HCT116 (cell line): ENCODE data around the gene EEF1E1. TPM values are rescaled to one million over a fixed set of nuclear protein-coding genes. Genes with fewer than 3 reads are reported as not detected.
A peak's percentile ranks its signal among the peaks of the same experiment; 100 is the strongest.

ENCODE experiments used
- ATAC-seq: fragments of 200-7000 bp; cut with Tn5 transposase; 2 replicates; pipeline ENCODE4 v1.9.1; 2020; ENCODE audit warnings: mild to moderate bottlenecking, moderate library complexity
- BruUV-seq: library from RNA; stranded (reverse); fragments of 400-500 nt; replicated peaks from 2 replicates; lab custom pipeline; 2021; lab: Mats Ljungman, UMichigan
- CTCF ChIA-PET: fragments of 300-600 bp; sonication (Branson Sonifier 250); formaldehyde crosslinking; loops from one replicate; lab custom pipeline; 2021; ENCODE audit warnings: antibody characterized with exemption; lab: Charles Lee
- POLR2A ChIA-PET: fragments of 300-600, 350-600 bp; sonication (Branson Sonifier 250); formaldehyde crosslinking; loops from one replicate; lab custom pipeline; 2021; ENCODE audit warnings: antibody characterized with exemption; lab: Charles Lee
- RAD21 ChIA-PET, 2 experiments: fragments of 300-600 bp; sonication (Branson Sonifier 250); formaldehyde crosslinking; loops; one replicate each; lab custom pipeline; 2023; ENCODE audit warnings: low total read pairs in 2 of 2; ENCODE audit not compliant: uncharacterized antibody in 2 of 2, unreplicated experiment in 2 of 2, low non-redundant PET in 1 of 2; lab: Charles Lee
- DNase-seq: peaks from one replicate; pipeline ENCODE4 v3.0.0-alpha.2; 2010; ENCODE audit warnings: low read depth, low spot score
- H2AFZ ChIP-seq: fragments of 200-600 bp; shearing (Covaris generic), sonication (generic); 2 replicates; pipeline ENCODE4 v1.6.1; 2017; ENCODE audit warnings: low read depth, mixed run types, mixed read lengths, antibody characterized with exemption, low read length; ENCODE audit not compliant: poor library complexity, severe bottlenecking
- H3K27ac ChIP-seq: 2 replicates; pipeline ENCODE4 v1.5.1; 2012; ENCODE audit warnings: low read depth, low read length
- H3K27me3 ChIP-seq: fragments of 200-600 bp; sonication (generic); 2 replicates; pipeline ENCODE4 v1.6.1; 2016; ENCODE audit warnings: mixed run types, low read length, mixed read lengths; ENCODE audit not compliant: insufficient read depth
- H3K36me3 ChIP-seq, 2 experiments: fragments of 200-500 bp in 1 of 2; fragments of 200-600 bp in 1 of 2; sonication (Bioruptor generic) in 1 of 2; sonication (generic) in 1 of 2; 2 replicates each; pipeline versions ENCODE4 v1.5.1 to v1.6.1; 2014 to 2016; ENCODE audit warnings: low read length in 2 of 2, inconsistent platforms in 1 of 2, mixed read lengths in 1 of 2, mixed run types in 1 of 2; ENCODE audit not compliant: insufficient read depth in 2 of 2, control insufficient read depth in 1 of 2
- H3K4me1 ChIP-seq, 2 experiments: fragments of 200-600 bp in 1 of 2; sonication (generic) in 1 of 2; 2 replicates each; pipeline versions ENCODE4 v1.5.1 to v1.6.1; 2012 to 2017; ENCODE audit warnings: low read length in 2 of 2, inconsistent platforms in 1 of 2, mild to moderate bottlenecking in 1 of 2, mixed read lengths in 1 of 2, mixed run types in 1 of 2, moderate library complexity in 1 of 2; ENCODE audit not compliant: insufficient read depth in 2 of 2, control insufficient read depth in 1 of 2
- H3K4me2 ChIP-seq: fragments of 200-600 bp; sonication (generic); 2 replicates; pipeline ENCODE4 v1.6.1; 2017; ENCODE audit warnings: mixed run types, low read length, mixed read lengths
- H3K4me3 ChIP-seq, 2 experiments: fragments of 200-600 bp in 1 of 2; sonication (generic) in 1 of 2; replicated peaks in 1 of 2; 2 replicates each; pipeline ENCODE4 v1.5.1; 2011 to 2016; ENCODE audit warnings: low read length in 2 of 2, control low read depth in 1 of 2, low read depth in 1 of 2, mild to moderate bottlenecking in 1 of 2, mixed read lengths in 1 of 2, mixed run types in 1 of 2
- H3K79me2 ChIP-seq: fragments of 200-600 bp; sonication (generic); 2 replicates; pipeline ENCODE4 v1.6.1; 2017; ENCODE audit warnings: mild to moderate bottlenecking, mixed run types, low read length, moderate library complexity, mixed read lengths; ENCODE audit not compliant: insufficient read depth
- H3K9ac ChIP-seq: fragments of 200-600 bp; sonication (generic); 2 replicates; pipeline ENCODE4 v1.6.1; 2016; ENCODE audit warnings: low read length, mixed read lengths
- H3K9me2 ChIP-seq: fragments of 200-600 bp; sonication (generic), shearing (Covaris generic); 2 replicates; pipeline ENCODE4 v1.6.1; 2017; ENCODE audit warnings: mixed run types, mild to moderate bottlenecking, moderate library complexity; ENCODE audit not compliant: insufficient read depth
- H3K9me3 ChIP-seq, 2 experiments: fragments of 200-500 bp in 1 of 2; fragments of 200-600 bp in 1 of 2; sonication (Bioruptor generic) in 1 of 2; sonication (generic) in 1 of 2; 2 replicates each; pipeline ENCODE4 v1.6.1; 2014 to 2017; ENCODE audit warnings: low read length in 2 of 2, mixed read lengths in 2 of 2, inconsistent platforms in 1 of 2, low read depth in 1 of 2, mild to moderate bottlenecking in 1 of 2, mixed run types in 1 of 2, moderate library complexity in 1 of 2; ENCODE audit not compliant: control insufficient read depth in 1 of 2, insufficient read depth in 1 of 2
- H4K20me1 ChIP-seq: fragments of 200-600 bp; sonication (generic), shearing (Covaris generic); 2 replicates; pipeline ENCODE4 v1.6.1; 2017; ENCODE audit warnings: mixed run types, mild to moderate bottlenecking, moderate library complexity; ENCODE audit not compliant: insufficient read depth
- CBX3 ChIP-seq: IDR thresholded peaks from 2 replicates; pipeline ENCODE4 v1.6.1; 2012; ENCODE audit warnings: low read depth
- CEBPB ChIP-seq: IDR thresholded peaks from 2 replicates; pipeline ENCODE4 v1.6.1; 2012; ENCODE audit warnings: low read depth
- FOSL1 ChIP-seq: IDR thresholded peaks from 2 replicates; pipeline ENCODE4 v1.6.1; 2012; ENCODE audit warnings: low read depth
- ZFX ChIP-seq: fragments of 450-650 bp; IDR thresholded peaks from 2 replicates; pipeline ENCODE4 v1.6.1; 2017
- intact Hi-C: fragments of 100-400 bp; cut with micrococcal nuclease; formaldehyde crosslinking; loops from 2 replicates; pipeline ENCODE4 v1.10.0; 2022
- total RNA-seq: library from RNA; stranded (reverse); gene quantifications from one replicate; pipeline ENCODE4 v1.2.1, GENCODE V29; 2021; ENCODE audit not compliant: unreplicated experiment
- TF ChIP-seq, protein P1 (sequence below): IDR thresholded peaks from 2 replicates; pipeline ENCODE4 v1.6.1; 2011; ENCODE audit warnings: mild to moderate bottlenecking, low read length, moderate library complexity; ENCODE audit not compliant: insufficient replicate concordance; ENCODE audit errors: extremely low read depth
- TF ChIP-seq, protein P2 (sequence below): IDR thresholded peaks from 2 replicates; pipeline ENCODE4 v1.6.1; 2012
- TF ChIP-seq, protein P3 (sequence below): IDR thresholded peaks from 2 replicates; pipeline ENCODE4 v1.6.1; 2012

EEF1E1 gene
- total RNA-seq, 1 experiment from 2014 or later, result 69.7 TPM

DNA sequence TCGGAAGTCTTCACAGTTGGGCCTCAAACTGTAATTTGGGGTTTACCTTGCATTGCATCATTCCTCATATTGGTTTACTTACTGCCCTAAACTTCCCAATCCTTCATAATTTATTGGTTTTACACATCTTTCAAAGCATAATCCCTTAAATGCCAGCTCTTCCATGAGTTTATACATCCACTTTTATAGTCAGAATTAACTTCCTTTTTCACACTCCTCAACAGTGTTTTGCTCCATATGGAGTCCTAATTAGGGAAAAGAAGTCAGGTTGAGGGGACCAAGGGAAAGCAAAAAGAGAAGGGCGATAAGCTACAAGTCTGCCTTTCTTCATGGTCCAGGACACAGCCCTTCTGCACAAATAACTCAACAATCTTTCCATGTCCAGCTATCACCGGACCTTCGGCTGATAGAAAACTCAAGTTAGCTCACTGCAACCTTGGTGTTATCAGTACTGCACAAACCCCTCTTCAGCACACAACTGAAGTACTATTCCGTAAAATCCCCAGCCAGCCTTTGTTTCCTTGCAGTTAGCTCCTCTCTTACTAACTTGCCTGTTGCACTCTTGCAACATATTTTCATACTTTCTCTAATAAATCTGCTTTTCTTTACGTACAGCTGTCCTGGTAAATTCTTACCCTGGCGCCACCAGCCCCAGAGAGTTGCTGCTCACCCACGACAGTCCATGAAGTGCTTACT, 2.0 kb downstream of the EEF1E1 start:
- Histone ChIP-seq H3K9me3 (no peaks in the 10 kb centered on the region), H3K4me1 (peaks cover 17 to 19% of the 10 kb centered on the region in 2 experiments), H3K27me3 (no peaks in the 10 kb centered on the region), H3K9me2 (no peaks in the 10 kb centered on the region), H3K9ac (no peak overlapping the region), H3K36me3 (peaks cover 16 to 29% of the 10 kb centered on the region in 2 experiments), H3K27ac (no peak overlapping the region), H3K4me3 (peak overlapping the region in 1 of 2 experiments; percentile 22; a peak in 2 of 4 replicates), H3K4me2 (peak overlapping the region; percentile 49), H3K79me2 (peaks cover 70% of the 10 kb centered on the region), H4K20me1 (peaks cover 4% of the 10 kb centered on the region; the same call in 1 of the 2 replicates), H2AFZ (no peak overlapping the region)
- no peak for ATAC-seq
- DNase-seq, result no peak
- ChIA-PET RAD21 (no interaction called here), CTCF (no interaction called here), POLR2A (no interaction called here)
- intact Hi-C loops, result no loop called here
- no TSS peak for BruUV-seq
- TF ChIP-seq CEBPB (0 out of 2 replicates have a peak, but pooled peaks have one; percentile 15), CBX3 (no peak), FOSL1 (no peak)

DNA sequence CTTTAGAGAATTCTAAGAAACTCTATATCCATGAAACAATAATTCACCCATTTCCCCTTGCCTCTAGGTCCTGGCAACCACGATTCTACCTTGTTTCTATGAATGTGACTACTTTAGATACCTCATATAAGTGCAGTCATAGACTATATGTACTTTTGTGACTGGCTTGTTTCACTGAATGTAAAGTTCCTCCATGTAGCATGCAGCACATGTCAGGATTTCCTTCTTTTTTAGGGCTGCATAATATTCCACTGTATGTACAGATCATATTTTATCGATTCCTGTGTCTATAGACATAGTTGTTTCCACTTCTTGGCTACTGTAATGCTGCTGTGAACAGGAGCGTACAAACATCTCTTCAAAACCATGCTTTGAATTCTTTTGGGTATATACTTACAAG, 11.7 kb downstream of the EEF1E1 start:
- Histone ChIP-seq H3K4me3 (no peak overlapping the region), H3K9me3 (no peaks in the 10 kb centered on the region), H3K9ac (no peak overlapping the region), H4K20me1 (peaks cover 10% of the 10 kb centered on the region; the same call in 1 of the 2 replicates), H3K79me2 (peaks cover 95% of the 10 kb centered on the region), H3K4me2 (no peak overlapping the region), H3K27ac (no peak overlapping the region), H3K9me2 (no peaks in the 10 kb centered on the region), H3K27me3 (no peaks in the 10 kb centered on the region), H3K4me1 (peaks cover 16 to 17% of the 10 kb centered on the region in 2 experiments), H3K36me3 (peaks cover 34 to 55% of the 10 kb centered on the region in 2 experiments), H2AFZ (no peak overlapping the region)
- no TSS peak for BruUV-seq
- ChIA-PET CTCF (no interaction called here), POLR2A (no interaction called here), RAD21 (no interaction called here)
- no peak for TF ChIP-seq ZFX
- TF ChIP-seq, protein P1, sequence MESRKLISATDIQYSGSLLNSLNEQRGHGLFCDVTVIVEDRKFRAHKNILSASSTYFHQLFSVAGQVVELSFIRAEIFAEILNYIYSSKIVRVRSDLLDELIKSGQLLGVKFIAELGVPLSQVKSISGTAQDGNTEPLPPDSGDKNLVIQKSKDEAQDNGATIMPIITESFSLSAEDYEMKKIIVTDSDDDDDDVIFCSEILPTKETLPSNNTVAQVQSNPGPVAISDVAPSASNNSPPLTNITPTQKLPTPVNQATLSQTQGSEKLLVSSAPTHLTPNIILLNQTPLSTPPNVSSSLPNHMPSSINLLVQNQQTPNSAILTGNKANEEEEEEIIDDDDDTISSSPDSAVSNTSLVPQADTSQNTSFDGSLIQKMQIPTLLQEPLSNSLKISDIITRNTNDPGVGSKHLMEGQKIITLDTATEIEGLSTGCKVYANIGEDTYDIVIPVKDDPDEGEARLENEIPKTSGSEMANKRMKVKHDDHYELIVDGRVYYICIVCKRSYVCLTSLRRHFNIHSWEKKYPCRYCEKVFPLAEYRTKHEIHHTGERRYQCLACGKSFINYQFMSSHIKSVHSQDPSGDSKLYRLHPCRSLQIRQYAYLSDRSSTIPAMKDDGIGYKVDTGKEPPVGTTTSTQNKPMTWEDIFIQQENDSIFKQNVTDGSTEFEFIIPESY, result no peak
- TF ChIP-seq, protein P2, sequence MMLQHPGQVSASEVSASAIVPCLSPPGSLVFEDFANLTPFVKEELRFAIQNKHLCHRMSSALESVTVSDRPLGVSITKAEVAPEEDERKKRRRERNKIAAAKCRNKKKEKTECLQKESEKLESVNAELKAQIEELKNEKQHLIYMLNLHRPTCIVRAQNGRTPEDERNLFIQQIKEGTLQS, result no peak
- TF ChIP-seq, protein P3, sequence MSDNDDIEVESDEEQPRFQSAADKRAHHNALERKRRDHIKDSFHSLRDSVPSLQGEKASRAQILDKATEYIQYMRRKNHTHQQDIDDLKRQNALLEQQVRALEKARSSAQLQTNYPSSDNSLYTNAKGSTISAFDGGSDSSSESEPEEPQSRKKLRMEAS, result no peak
- ATAC-seq (no peak), DNase-seq (no peak)
- intact Hi-C loops, result no loop called here
